NCI-H774 (cell line): ENCODE results near the gene ADAMTS3.

ENCODE experiments used
- DNase-seq: peaks from one replicate; lab custom pipeline; 2025; lab: John Stamatoyannopoulos, UW

ADAMTS3 gene

DNA sequence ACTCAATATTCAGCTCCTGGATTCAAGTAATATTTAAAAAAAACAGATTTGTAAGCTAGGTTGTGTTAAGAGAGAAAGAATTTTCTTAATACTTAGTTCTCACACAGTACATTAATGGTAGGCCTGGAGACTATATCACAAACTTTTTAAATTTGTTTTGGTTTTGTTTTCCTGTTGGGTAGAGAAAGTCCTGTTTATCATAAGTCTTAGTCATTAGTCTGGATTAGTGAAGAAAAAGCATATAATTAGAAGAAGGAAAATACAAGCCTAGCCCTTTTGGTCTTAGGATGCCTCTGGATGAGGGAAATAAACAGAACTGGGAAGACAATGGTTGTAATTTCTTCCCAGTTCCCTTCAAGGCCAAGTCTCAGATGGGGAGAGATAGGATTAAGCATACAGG is 163.6 kb downstream of the ADAMTS3 start:
- no peak for DNase-seq

DNA sequence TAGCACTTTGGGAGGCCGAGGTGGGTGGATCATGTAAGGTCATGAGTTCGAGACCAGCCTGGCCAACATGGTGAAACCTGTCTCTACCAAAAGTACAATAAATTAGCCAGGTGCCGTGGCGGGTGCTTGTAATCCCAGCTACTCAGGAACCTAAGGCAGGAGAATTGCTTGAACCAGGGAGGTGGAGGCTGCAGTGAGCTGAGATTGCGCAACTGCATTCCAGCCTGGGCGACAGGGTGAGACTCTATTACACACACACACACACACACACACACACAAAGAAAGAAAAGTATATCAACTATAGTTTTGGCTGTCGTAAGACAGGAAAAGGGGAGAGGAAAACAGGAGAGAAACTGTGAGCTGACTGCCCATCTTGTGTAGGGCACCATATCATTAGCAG is 171.7 kb downstream of the ADAMTS3 start:
- DNase-seq: no peak

DNA sequence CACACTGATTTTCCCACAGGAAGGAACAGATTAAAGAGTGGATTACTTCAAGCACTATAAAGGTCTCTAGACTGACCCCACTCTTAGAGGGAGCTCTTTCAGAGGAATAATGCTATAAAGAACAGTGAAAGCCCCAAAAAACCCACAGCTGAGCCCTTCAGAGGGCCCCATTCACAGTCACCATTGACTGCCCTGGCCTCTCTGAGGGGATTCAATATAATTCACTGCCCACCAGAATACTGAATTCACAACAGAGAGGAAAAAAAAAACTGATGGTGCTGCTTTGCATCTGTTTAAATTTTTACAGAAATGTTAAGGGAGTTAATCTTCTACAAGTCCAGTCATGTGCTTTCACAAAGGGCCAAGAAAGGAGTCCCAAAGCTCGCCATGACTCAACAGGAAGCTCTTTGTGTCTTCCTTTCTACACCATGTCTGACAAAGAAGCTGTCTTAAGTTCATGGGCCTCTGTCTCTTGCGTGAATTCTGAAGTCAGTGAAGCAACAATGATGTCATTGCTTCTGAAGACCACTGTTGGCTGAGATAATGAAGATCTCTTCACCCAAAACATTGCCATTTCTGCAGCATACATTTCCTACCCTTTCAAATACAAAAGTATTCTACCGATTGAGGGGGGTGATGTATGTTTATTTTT is 174.9 kb downstream of the ADAMTS3 start:
- no peak for DNase-seq

DNA sequence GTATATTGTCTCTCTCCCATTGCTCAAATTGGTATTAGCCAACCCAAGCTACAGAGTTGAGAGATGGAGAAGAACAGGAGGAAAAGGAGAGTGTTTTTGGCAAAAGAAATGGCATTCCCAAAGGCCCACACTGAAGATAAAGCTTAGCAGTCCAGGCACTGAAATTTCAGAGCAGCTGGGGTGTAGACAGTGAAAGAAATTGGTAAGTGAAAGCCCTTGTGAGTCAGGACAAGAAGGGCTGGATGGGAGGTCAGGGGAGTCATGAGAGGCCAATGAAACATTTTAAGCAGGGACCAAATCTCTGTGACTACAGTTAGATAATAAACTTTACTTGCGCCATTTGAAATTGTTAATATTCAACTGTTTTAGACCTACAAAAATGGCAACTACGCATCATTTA is 177.7 kb downstream of the ADAMTS3 start:
- DNase-seq: no peak

DNA sequence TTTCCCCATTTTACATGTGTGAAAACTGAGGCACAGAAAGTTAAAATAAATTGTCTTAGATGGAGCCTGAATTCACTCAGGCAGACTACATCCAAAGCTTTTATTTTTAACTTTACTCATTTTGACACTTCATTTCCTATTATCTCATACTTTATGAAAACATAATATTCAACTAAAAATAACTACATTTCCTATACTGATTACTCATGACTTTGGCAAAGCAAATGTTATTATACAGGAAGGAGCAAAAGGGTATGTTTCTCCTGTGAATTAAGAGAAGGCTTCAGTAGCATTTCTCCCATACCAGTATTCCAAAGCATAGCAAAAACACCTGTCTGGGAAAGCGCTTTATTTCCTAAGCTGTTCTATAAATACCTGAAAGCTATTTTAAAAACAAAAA is 178.6 kb downstream of the ADAMTS3 start:
- DNase-seq: no peak

DNA sequence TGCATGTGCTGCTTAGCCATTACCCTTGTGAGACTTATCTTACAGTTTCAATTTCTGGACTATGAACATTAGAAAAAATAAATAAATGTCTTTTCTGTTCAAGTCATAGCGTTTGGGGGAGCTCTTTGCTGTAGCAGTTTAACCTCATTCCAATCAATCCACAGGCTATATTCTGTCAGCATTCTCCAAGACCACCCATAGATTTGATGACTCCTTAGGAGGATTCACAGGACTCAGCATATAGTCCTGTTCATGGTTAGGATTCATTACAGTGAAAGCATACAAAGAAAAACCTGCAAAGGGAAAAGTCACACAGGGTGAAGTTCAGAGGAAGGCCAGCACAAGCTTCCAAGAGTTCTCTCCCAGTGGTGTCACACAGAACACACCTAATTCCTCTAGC is 180.5 kb downstream of the ADAMTS3 start:
- DNase-seq: no peak

DNA sequence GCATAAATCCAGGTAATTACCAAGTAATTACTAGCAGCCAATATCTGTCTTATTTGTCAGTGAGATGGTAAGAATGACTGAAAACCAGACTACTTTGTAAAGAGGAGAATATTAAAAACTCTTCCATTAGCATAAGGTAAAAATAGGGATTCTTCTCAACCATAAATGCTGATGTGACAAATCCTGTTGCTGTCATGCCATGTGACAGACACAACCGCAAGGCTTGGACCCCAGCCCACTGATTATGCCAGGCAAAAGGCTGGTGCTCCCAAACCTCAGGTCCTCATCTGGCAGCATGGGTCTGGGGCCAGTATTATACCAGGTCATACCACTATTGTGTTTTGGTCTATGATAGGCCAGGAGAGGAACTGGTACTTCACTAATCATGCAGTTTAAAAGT is 181.1 kb downstream of the ADAMTS3 start:
- no peak for DNase-seq

DNA sequence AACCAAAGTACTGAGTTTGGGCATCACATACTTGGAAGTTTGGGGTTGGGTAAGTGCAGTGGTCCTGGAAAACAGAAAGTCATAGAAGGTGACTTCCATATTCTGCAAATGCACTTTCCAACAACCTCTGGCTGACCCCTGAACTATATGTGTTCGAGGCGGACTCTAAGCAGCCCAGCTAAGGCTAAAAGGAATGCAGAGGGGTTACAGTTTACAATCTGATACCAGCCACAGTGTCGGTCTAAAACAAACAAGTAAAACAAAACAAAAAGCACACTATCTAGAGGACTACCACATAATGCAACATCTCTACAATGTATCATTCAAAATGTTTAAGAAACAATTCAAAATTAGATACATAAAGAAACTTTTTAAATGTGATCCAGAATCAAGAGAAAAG is 185.6 kb downstream of the ADAMTS3 start:
- DNase-seq: no peak

DNA sequence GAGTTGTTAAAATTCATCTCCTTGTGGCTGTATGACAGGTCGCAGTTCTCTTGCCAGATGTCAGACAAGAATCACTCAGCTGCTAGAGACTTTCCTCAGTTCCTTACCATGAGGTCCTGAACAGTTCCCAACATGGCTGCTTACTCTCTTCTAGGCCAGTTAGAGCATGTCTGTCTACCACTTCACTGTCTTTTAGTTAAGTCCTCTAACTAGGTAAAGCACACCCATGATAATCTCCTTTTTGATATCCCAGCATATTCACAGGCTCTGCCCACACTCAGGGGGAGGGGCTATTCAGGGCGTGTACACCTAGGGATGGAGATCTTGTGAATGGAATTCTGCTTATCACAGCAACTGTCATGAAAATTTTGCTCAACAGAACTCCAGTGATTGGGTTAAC is 190.1 kb downstream of the ADAMTS3 start:
- DNase-seq: no peak

DNA sequence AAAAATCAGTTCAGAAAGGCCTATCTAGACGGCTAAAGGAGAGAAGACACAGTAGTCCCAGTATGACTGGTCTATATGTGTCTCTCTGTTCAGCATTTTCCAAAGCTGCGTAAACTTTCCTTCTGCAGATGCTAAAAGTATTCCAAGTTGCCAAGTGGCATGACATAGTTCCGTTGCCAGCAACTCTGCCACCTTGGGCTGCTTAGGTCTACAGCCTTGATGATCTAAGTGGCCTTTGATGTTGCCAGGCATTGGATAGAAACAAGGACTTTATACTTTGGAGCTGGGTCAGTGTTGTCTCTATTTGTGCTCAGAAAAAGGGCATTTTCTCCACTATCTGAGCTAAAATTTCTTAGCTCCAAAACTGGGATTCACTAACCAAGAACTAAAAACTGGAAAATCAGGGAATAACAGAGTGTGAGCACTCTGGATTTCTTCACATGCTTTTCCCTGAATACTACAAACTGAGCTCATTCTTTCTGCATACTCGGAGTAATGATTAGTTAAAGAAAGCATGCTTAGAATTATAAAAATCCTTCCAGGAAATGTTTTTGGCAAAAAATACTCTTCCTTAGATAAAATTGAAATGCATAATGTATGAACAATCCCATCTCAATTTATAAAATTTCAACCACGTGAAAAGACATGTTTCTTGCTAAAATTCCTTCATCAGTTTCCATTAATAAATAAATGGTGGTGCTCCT is 191.4 kb downstream of the ADAMTS3 start:
- DNase-seq: no peak

DNA sequence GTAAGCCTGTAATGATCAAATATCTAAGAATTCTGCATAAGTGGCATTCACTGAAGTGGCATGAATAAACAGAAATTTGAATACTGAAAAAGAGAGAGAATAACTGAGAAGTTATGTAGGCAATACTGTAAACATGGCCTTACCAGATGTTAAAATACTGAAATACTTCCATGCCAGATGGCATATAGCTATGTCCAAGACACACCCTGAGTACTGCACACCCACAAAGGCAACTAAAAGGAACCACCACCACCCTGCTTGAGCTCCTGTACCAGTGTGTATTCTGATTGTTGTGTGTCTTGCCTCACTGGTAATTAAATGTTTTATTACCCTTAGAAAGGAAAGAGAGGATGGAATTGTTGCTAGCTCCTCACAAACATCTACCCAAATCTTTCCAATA is 192.1 kb downstream of the ADAMTS3 start:
- no peak for DNase-seq

DNA sequence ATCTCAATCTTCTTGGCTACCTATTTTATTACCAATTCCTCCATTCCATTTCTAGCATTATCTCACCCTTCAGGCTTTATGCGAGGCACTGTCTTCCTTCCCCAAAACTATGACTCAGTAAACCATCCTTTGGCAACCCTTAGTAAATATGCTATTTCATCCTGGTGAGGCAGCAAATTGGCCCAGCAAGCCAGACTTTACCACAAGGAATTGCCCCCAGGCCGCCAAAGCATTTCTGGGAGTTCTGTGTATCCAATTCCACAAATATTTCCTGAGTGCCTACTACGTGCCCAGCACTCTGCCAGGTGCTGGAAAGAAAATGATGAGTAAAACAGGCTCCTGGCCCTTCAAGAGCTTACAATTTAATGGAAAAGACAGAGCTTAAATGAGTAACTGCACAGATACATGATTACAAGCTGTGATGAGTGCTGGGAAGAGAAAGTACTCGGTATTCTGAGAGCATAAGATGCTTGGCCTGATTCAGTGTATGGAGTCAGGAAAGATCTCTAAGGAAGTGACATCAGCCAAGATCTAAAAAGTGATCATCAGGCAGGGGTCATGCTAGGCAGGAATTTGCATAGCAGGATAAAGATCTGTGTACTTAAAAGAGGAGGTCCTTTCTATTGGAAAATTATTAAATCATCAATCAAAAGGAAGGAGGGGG is 193.8 kb downstream of the ADAMTS3 start:
- no peak for DNase-seq

DNA sequence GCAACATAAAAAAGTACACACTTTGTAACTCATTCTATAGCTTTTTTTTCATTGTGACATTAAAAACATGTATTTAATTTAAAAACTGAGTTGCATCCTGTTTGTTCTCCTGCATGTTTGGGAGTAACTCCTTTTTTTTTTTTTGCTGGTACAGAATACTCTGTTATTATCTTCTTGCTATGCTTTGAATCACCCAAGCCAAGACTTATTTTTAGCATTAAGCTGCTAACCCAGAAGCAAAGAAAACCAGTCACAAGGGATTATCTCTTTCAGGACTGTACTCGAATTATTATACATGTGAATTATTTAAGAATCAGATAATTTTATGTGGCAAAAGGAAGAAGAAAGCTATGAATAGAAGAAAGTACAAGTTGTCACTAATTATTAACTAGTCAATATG is 194.9 kb downstream of the ADAMTS3 start:
- no peak for DNase-seq

DNA sequence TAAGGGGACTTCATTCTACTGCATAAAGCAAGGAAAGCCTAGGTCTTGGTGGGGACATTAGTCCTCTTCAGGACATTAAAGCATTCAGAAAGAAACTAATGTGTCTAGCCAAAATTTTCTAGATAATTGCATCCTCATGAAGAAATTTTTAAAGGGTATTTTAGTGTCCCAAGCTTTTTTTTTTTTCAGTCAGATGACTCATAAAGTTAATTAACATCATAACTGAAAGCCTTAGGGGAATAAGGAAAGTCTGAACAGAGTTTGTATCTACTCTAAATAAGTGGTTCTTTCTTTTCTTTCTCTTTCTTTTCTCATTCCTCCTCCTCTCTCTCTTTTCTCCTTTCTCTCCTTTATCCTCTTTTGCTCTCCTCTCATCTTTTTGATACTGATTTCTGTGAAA is 202.4 kb downstream of the ADAMTS3 start:
- no peak for DNase-seq

DNA sequence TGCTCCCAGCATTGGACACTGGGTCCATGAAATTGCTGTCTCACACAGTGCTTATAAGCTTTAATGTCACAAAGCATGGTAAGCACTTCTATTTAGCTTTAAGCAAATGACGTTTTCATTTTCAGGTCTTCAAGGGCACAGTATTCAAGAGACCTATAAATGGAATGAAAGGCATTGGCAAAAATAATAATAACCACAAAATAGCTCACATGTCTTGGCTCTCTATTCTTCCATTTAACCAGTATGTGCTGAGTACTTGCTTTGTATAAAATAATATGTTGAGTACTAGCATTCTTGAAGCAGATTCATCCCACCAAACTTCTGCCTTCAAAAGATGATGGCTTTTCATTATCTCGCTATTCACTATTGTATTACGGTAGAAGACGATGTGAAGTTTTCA is 203.0 kb downstream of the ADAMTS3 start:
- no peak for DNase-seq

DNA sequence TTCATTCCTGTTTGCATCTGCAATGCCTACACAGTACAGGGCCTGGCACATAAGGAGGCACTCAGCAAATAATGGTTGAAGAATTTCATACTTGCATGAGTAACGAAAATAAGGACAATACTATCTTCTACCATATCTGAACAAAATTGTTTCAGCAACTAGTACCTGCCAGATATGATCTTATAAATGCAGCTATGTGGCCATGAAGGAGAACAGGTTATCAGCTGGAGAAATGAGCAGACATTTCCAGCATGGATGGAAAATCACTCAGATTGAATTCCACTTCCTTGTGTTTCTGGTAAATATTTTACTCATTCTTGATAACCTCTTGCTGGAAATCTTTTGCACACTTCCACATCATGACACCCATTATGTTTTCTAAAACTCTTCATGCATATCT is 204.0 kb downstream of the ADAMTS3 start:
- DNase-seq: no peak

DNA sequence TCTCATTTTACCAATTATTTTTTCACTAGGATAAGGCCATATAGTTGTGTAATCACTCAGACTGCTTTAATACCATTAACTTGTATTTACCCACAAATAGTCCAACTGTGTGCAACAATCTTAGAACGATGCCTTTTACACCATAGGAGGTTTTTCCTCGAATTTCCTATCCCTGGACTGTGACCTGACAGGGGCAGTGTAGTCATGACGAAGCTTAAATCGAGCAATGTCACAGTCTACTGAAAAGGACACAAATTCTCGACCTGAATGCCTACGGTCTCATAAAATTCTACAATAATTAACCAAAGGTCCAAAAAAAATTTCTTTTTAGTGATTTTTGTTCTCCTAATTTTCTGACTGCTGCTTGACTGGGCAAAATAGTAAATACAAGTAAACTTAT is 208.9 kb downstream of the ADAMTS3 start:
- DNase-seq: no peak

DNA sequence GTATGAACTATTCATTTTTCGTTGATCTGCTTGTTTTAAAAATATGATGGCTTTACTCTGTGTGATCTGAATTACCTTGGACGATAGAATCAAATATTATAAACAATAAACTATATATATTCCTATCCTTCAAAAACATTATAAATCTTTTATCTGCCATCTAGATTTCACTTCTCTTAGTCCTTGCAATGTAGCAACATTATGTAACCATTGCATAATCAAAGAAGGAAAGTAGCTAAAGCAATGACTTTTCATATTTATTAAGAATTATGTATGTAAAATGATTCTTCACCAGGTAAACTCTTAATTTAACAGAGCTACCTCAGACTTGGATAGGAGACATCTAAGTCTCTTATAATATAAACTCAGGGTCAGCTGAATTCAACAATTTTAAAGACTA is 210.5 kb downstream of the ADAMTS3 start:
- DNase-seq: no peak

DNA sequence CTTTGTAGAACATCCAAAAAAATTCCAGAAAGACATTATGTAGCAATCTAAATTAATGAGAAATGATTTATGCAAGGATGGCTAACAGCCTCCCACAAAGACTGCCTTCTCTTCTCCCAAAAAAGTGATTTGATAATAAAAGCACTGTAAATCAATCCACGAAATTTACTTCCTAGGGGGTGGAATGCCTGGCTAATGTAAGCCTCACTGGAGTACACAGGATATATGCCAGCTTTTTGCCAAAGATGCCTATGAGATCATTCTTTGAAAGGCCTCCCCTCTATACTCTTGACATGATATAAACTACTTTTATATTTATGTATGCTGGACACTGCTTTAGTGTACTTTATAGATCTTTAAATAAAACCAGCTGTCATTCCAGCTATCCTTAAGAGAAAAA is 211.1 kb downstream of the ADAMTS3 start:
- no peak for DNase-seq

DNA sequence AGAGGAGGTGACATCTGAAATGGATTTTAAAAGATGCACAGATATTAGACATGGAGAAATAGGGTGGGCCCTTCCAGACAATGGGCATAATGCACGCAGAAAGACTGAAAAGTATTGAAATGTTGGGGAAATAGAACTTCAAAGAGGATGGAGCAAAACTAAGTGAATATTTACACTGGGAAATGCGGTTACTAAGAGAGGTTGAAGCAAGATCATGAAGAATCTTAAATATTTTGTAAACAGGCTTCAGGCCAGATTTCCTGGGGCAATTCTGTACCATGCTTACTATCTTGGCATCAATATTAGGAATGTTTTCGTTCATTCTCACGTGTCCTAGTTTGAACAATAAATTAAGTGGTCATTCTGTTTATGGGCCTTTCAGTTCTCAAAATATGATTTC is 216.3 kb downstream of the ADAMTS3 start:
- no peak for DNase-seq

DNA sequence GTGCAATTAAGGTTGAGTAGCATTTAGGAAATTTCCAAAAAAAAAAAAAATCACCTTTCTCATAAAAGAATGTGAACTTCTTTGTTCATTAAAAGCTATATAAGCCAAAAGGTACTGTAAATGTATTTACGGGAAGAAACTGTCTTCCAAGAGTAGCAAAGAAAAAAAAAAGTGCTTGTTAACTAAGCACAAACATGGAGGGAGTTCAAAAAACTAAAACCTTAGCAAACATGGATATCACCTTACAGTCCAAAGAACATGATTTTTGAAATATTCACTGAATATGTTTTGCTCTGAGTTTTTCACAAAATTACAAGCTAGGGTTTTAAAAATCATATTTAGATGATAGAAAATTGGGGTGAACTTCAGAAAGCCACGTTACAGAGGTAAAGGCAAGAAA is 217.5 kb downstream of the ADAMTS3 start:
- DNase-seq: no peak

DNA sequence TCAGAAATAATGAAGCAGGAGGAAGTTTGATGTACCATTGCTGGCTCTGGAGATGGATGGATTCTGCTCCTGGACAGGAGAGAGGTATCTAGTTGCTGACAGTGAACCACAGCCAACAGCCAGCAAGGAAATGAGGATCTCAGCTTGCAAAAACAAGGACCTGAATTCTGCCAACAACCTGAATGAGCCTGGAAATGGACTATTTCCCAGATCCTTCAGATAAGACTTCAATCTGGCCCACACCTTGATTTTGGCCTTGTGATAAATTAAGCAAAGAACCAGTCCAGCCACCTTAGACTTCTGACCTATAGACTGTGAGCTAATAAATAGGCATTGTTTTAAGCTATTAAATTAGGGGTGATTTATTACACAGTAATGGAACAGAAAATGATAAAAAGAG is 220.3 kb downstream of the ADAMTS3 start:
- DNase-seq: no peak

DNA sequence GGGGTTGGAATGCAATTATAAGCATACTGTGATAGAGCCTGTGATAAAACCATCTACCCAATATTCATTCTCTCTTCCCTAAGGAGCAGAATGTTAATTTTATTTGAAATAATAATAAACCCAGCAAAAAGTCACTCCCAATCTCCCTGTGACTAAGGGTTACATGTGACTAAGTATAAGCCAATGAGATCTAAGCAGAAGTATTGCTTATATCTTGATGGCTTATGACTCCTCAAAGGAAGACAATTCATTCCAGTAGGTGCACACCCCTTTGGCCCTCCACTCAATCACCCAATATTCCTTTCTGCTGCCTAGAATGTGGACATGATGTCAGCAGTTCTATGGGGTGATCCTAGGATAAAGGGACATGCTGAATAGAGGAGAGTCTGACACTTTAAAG is 224.6 kb downstream of the ADAMTS3 start:
- DNase-seq: no peak

DNA sequence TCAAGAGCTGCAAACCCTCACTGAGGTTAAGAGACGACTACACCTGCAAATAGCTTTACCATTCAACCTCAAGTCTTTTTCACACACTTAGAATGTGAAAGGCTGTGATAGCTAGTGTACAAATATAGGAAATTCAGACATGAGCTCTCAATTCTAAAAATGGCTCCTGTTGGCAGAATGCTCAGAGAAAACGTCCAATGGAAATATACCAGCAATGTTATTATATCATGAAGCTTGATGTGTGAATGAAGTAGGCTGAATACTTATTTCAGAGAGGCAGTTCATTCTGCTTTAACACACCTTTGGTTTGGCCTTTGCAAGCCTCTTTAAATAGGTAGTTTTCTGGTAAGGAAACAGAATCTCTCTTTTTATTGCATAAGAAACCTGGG is 227.6 kb downstream of the ADAMTS3 start:
- DNase-seq: no peak
